Right forelimb (tissue), 1 donor: Measurements from ENCODE around the gene MED12L.
A peak's percentile ranks its signal among the peaks of the same experiment; 100 is the strongest.
"Not testable (repeated sequence)": the region's sequence is repeated elsewhere in the genome, so short reads cannot be mapped to it uniquely, and the experiment has no call there.

Source experiments
- DNase-seq: peaks from one replicate; pipeline ENCODE4 v3.0.0-alpha.2; 2018

MED12L gene

GRCh38 chr3:151216641-151217607, 131.5 kb downstream of the MED12L start:
- no peak for DNase-seq

GRCh38 chr3:151218136-151218535, 132.7 kb downstream of the MED12L start:
- DNase-seq: no peak

- DNase-seq: no peak
These were observed 133.6 kb downstream of the MED12L start for GRCh38 chr3:151219056-151219455.

- no peak for DNase-seq
These were observed 138.9 kb downstream of the MED12L start for GRCh38 chr3:151224268-151224866.

- DNase-seq: no peak
These were observed 139.8 kb downstream of the MED12L start for GRCh38 chr3:151225040-151225975.

GRCh38 chr3:151226088-151226563, 140.7 kb downstream of the MED12L start:
- no peak for DNase-seq

- DNase-seq: no peak
These were observed 141.4 kb downstream of the MED12L start for GRCh38 chr3:151226825-151227224.

- DNase-seq: no peak
These were observed 141.9 kb downstream of the MED12L start for GRCh38 chr3:151227266-151227806.

GRCh38 chr3:151227807-151228665, 142.6 kb downstream of the MED12L start:
- peak; percentile 91 for DNase-seq

GRCh38 chr3:151228666-151229040, 143.2 kb downstream of the MED12L start:
- no peak for DNase-seq

- DNase-seq: no peak
These were observed 145.2 kb downstream of the MED12L start for GRCh38 chr3:151230646-151231045.

- DNase-seq: not testable (repeated sequence)
These were observed 146.9 kb downstream of the MED12L start for GRCh38 chr3:151232403-151232802.

- DNase-seq: no peak
These were observed 147.5 kb downstream of the MED12L start for GRCh38 chr3:151232991-151233390.

- no peak for DNase-seq
These were observed 149.4 kb downstream of the MED12L start for GRCh38 chr3:151234825-151235224.

GRCh38 chr3:151236316-151236715, 150.9 kb downstream of the MED12L start:
- no peak for DNase-seq

GRCh38 chr3:151236736-151237135, 151.3 kb downstream of the MED12L start:
- DNase-seq: no peak

GRCh38 chr3:151242006-151242405, 156.5 kb downstream of the MED12L start:
- not testable (repeated sequence) for DNase-seq

- DNase-seq: no peak
These were observed 163.4 kb downstream of the MED12L start for GRCh38 chr3:151248772-151249337.

- DNase-seq: no peak
These were observed 171.3 kb downstream of the MED12L start for GRCh38 chr3:151256749-151257148.

- no peak for DNase-seq
These were observed 174.2 kb downstream of the MED12L start for GRCh38 chr3:151259664-151260063.

- DNase-seq: no peak
These were observed 177.5 kb downstream of the MED12L start for GRCh38 chr3:151262871-151263525.
